OCI-LY7 (cell line): ENCODE data around the gene RELB. TPM values are rescaled to one million over a fixed set of nuclear protein-coding genes. Genes with fewer than 3 reads are reported as not detected.

Experiments used
- BruUV-seq: library from RNA; stranded (reverse); fragments of 400-500 nt; replicated peaks from 2 replicates; lab custom pipeline; 2021; lab: Mats Ljungman, UMichigan
- CTCF ChIA-PET: fragments of 300-600 bp; sonication (Branson Sonifier 250); formaldehyde crosslinking; loops from one replicate; lab custom pipeline; 2022; ENCODE audit warnings: antibody characterized with exemption; ENCODE audit not compliant: unreplicated experiment; lab: Charles Lee
- POLR2A ChIA-PET: fragments of 300-600 bp; sonication (Branson Sonifier 250); formaldehyde crosslinking; loops from one replicate; lab custom pipeline; 2022; ENCODE audit warnings: antibody characterized with exemption; lab: Charles Lee
- DNase-seq: peaks from one replicate; pipeline ENCODE4 v3.0.0-alpha.2; 2015; ENCODE audit warnings: low spot score
- H2AFZ ChIP-seq: fragments of 200-600 bp; sonication (generic), shearing (Covaris generic); 2 replicates; pipeline ENCODE4 v1.6.1; 2014; ENCODE audit warnings: mild to moderate bottlenecking, antibody characterized with exemption, low read length, moderate library complexity
- H3K27ac ChIP-seq: fragments of 200-600 bp; sonication (generic); 2 replicates; pipeline ENCODE4 v1.5.1; 2014; ENCODE audit warnings: mixed run types, low read depth, mild to moderate bottlenecking, moderate library complexity, low read length, inconsistent platforms; ENCODE audit not compliant: poor library complexity, severe bottlenecking
- H3K36me3 ChIP-seq: fragments of 200-600 bp; sonication (generic); 2 replicates; pipeline ENCODE4 v1.6.1; 2014; ENCODE audit warnings: mild to moderate bottlenecking, antibody characterized with exemption, low read length, moderate library complexity, mixed read lengths; ENCODE audit not compliant: insufficient read depth
- H3K4me1 ChIP-seq: fragments of 200-600 bp; sonication (generic); 2 replicates; pipeline ENCODE4 v1.5.1; 2014; ENCODE audit warnings: mild to moderate bottlenecking, low read length; ENCODE audit not compliant: insufficient read depth, poor library complexity, severe bottlenecking
- H3K4me2 ChIP-seq: fragments of 200-600 bp; sonication (generic); 2 replicates; pipeline ENCODE4 v1.6.1; 2014; ENCODE audit warnings: mild to moderate bottlenecking, low read length
- H3K4me3 ChIP-seq: fragments of 200-600 bp; sonication (generic); 2 replicates; pipeline ENCODE4 v1.5.1; 2014; ENCODE audit warnings: mild to moderate bottlenecking, low read depth, low read length; ENCODE audit not compliant: poor library complexity, severe bottlenecking
- H3K79me2 ChIP-seq: fragments of 200-600 bp; sonication (generic); 2 replicates; pipeline ENCODE4 v1.6.1; 2016; ENCODE audit warnings: low read depth, mild to moderate bottlenecking, low read length, moderate library complexity, mixed read lengths; ENCODE audit not compliant: insufficient read depth
- H3K9me2 ChIP-seq: fragments of 200-600 bp; sonication (generic); 2 replicates; pipeline ENCODE4 v1.6.1; 2016; ENCODE audit warnings: mild to moderate bottlenecking, low read length, mixed read lengths; ENCODE audit not compliant: insufficient read depth
- H3K9me3 ChIP-seq: fragments of 200-600 bp; sonication (generic); 2 replicates; pipeline ENCODE4 v1.6.1; 2014; ENCODE audit warnings: mild to moderate bottlenecking, mixed run types, low read length, mixed read lengths
- H4K20me1 ChIP-seq: fragments of 200-600 bp; sonication (generic); 2 replicates; pipeline ENCODE4 v1.6.1; 2014; ENCODE audit warnings: mild to moderate bottlenecking, antibody characterized with exemption, low read length, moderate library complexity, mixed read lengths; ENCODE audit not compliant: insufficient read depth
- CTCF ChIP-seq: fragments of 200-600 bp; sonication (generic); conservative IDR thresholded peaks from 2 replicates; pipeline ENCODE4 v1.5.1; 2014; ENCODE audit warnings: mild to moderate bottlenecking, antibody characterized with exemption, low read length, moderate library complexity, mixed read lengths
- EZH2phosphoT487 ChIP-seq: fragments of 200-600 bp; sonication (generic); IDR thresholded peaks from 2 replicates; pipeline ENCODE4 v1.6.1; 2018; ENCODE audit warnings: low read depth, borderline replicate concordance, mild to moderate bottlenecking, mixed run types, antibody characterized with exemption, low read length, moderate library complexity, mixed read lengths
- intact Hi-C: fragments of 100-400 bp; cut with micrococcal nuclease; formaldehyde crosslinking; loops from one replicate; pipeline ENCODE4 v1.10.0; 2022; ENCODE audit not compliant: unreplicated experiment
- total RNA-seq, 2 experiments: library from RNA; depleted of rRNA in 1 of 2; stranded (reverse); fragments of >200 nt in 1 of 2; shearing (Covaris generic) in 1 of 2; gene quantifications; 2 replicates each; pipeline ENCODE4 v1.2.3, GENCODE V29; 2014 to 2022

Gene RELB
- total RNA-seq, 2 experiments from 2014 or later: 36.9 to 51.1 TPM

DNA sequence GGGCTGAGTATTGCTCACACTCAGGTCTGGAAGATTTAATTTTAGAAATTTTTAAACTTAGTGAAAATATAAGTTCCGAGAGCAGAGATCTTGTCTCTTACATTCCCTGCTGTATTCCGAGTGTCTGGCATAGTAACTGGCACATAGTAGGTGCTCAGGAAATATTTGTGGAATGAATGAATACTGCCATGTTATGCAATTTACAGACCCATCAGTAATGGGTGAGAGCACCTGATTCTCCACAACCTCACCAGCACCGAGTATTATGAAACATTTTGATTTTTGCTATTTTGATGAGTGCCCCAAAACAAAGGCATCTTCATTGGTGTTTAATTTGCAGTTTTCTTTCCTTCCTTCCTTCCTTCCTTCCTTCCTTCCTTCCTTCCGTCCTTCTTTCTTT is 21.8 kb downstream of the RELB start:
- Histone ChIP-seq H3K4me1 (peaks cover 14% of the 10 kb centered on the region), H4K20me1 (no peaks in the 10 kb centered on the region), H3K4me3 (no peak overlapping the region), H3K79me2 (peaks cover 8% of the 10 kb centered on the region; the same call in 1 of the 2 replicates), H3K36me3 (peaks cover 66% of the 10 kb centered on the region), H3K9me3 (no peaks in the 10 kb centered on the region), H2AFZ (no peak overlapping the region), H3K4me2 (no peak overlapping the region), H3K9me2 (no peaks in the 10 kb centered on the region), H3K27ac (no peak overlapping the region)
- intact Hi-C loops: no loop called here
- POLR2A ChIA-PET: no interaction called here
- no peak for DNase-seq
- CTCF ChIA-PET: no interaction called here
- no TSS peak for BruUV-seq
- TF ChIP-seq CTCF (no peak), EZH2phosphoT487 (no peak)

DNA sequence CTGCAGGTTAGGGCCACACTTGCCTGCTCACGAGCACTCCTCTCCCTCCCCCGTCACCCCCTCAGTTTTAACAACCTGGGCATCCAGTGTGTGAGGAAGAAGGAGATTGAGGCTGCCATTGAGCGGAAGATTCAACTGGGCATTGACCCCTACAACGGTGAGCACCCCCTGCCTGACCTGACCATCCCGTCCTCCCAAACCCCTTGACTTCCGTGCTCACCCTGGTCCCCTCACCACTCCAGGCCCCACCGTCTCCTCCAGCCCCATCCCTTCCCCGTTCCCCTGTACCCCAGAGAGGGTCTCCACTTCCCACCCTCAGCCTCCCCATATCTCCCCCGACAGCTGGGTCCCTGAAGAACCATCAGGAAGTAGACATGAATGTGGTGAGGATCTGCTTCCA is 24.0 kb downstream of the RELB start:
- Histone ChIP-seq H3K36me3 (peaks cover 72% of the 10 kb centered on the region), H3K9me2 (no peaks in the 10 kb centered on the region), H3K4me3 (no peak overlapping the region), H4K20me1 (no peaks in the 10 kb centered on the region), H3K4me2 (no peak overlapping the region), H3K9me3 (no peaks in the 10 kb centered on the region), H3K79me2 (no peaks in the 10 kb centered on the region), H3K27ac (no peak overlapping the region), H2AFZ (no peak overlapping the region), H3K4me1 (no peaks in the 10 kb centered on the region)
- intact Hi-C loops: no loop called here
- BruUV-seq: no TSS peak
- ChIA-PET CTCF (no interaction called here), POLR2A (no interaction called here)
- no peak for TF ChIP-seq EZH2phosphoT487
- TF ChIP-seq CTCF: no peak
- DNase-seq: no peak

DNA sequence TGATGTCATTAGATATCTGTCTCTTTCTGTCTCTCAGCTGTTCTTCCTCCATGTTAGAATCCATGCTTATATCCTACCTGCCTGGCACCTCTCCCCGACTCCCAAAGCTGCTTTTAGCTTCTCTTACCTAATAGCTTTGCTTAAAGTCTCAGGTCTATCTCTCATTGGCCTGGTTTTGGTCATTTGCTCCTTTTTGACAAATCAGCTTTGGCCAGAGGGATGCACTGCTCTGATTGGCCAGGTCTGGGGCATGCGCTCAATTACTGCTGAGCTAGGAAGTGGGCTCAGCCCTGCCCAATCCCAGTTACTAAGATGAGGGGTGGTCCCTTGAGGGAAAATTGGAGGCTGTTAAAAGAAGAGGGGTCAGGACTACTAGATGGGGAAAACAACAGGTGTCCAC is 26.1 kb downstream of the RELB start:
- CTCF ChIA-PET: no interaction called here
- no peak overlapping the region for H3K4me3 ChIP-seq
- H3K4me2 ChIP-seq: no peak overlapping the region
- H3K9me3 ChIP-seq: no peaks in the 10 kb centered on the region
- H2AFZ ChIP-seq: no peak overlapping the region
- H4K20me1 ChIP-seq: no peaks in the 10 kb centered on the region
- H3K4me1 ChIP-seq: no peaks in the 10 kb centered on the region
- peaks cover 75% of the 10 kb centered on the region for H3K36me3 ChIP-seq
- TF ChIP-seq EZH2phosphoT487 (no peak), CTCF (no peak)
- intact Hi-C loops: no loop called here
- H3K27ac ChIP-seq: no peak overlapping the region
- H3K9me2 ChIP-seq: no peaks in the 10 kb centered on the region
- no TSS peak for BruUV-seq
- POLR2A ChIA-PET: interaction anchor here (0.6 to 0.8 kb wide), 2 partner anchors 90 to 649 kb away, joined by 6 read pairs; no protein-coding TSS in a partner anchor
- no peaks in the 10 kb centered on the region for H3K79me2 ChIP-seq
- DNase-seq: no peak
